T-helper 2 cell treated with Interferon-gamma antibody and Interleukin-4, amounts not matched to agents 5 μg/mL and 100 μg/mL, for 36 hours (primary cell): Measurements from ENCODE around the gene EFHD2.
"Not testable (repeated sequence)": the region's sequence is repeated elsewhere in the genome, so short reads cannot be mapped to it uniquely, and the experiment has no call there.

Experiments
- DNase-seq: peaks from one replicate; pipeline ENCODE4 v3.0.0; 2021; ENCODE audit warnings: low spot score
- H3K27ac Mint-ChIP-seq: one replicate; pipeline ENCODE4 v1.8.0; 2021; ENCODE audit warnings: mild to moderate bottlenecking, mixed read lengths
- H3K27me3 Mint-ChIP-seq: one replicate; pipeline ENCODE4 v1.8.0; 2021; ENCODE audit warnings: low read depth, mixed read lengths
- H3K36me3 Mint-ChIP-seq: one replicate; pipeline ENCODE4 v1.8.0; 2021; ENCODE audit warnings: low read depth, mixed read lengths
- H3K4me1 Mint-ChIP-seq: one replicate; pipeline ENCODE4 v1.8.0; 2021; ENCODE audit warnings: low read depth, mixed read lengths
- H3K4me3 Mint-ChIP-seq: one replicate; pipeline ENCODE4 v1.8.0; 2022; ENCODE audit warnings: mild to moderate bottlenecking, moderate library complexity, mixed read lengths
- H3K9me3 Mint-ChIP-seq: one replicate; pipeline ENCODE4 v1.8.0; 2021; ENCODE audit warnings: mixed read lengths

Gene EFHD2

DNA sequence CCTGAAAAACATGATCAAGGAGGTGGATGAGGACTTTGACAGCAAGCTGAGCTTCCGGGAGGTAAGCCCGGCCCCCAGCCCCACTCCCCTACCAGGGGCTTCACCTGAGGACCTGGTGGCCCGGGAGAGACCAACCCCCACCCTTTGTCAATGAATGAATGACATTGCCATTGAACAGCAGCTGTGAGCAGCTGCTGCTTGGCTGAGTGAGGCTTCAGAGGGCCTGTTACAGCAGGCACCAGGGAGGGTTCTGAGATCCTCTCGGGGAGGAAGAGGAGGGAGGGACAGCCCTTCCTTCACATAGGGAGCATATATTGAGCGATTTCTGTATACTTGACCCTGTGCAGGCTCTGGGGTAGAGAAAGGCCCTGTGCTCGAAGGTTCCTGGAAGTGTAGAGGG, 16.3 kb downstream of the EFHD2 start:
- Mint-ChIP-seq H3K9me3 (no peaks in the 10 kb centered on the region), H3K27ac (peak overlapping the region; percentile 49), H3K4me1 (peaks cover 16% of the 10 kb centered on the region), H3K4me3 (no peak overlapping the region), H3K27me3 (no peaks in the 10 kb centered on the region), H3K36me3 (peaks cover 34% of the 10 kb centered on the region)
- no peak for DNase-seq

DNA sequence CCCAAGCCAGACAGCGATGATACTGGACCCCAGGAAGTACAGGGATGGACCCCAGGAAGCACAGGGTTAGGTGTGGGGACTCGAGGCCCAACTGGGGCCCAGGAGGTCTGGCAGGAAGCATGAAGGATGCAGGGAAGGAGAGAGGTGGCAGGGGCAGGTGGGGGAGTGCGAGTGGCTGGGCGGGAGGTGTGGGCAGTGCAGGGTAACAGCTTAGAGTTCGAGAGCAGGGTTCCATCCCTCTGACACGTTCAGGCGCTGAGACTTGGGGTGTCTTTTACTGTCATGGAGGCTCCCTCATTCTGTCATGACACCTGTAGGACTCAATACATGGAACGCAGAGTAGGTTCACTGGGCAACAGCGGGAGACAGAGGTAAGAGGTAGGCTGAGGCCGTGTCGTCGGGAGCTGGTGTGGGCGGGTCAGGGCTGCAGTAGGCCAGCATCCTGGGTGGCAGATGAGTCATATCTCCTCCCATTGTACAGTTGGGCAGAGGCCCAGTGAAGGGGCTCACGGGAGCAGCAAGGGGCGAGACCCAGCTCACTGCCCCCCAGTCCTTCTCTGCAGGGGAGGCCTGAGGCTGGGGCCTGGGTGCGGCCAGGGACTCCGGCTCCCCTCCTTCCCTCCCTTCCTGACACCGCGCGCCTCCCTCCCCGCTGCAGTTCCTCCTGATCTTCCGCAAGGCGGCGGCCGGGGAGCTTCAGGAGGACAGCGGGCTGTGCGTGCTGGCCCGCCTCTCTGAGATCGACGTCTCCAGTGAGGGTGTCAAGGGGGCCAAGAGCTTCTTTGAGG, 17.0 kb downstream of the EFHD2 start:
- Mint-ChIP-seq H3K27ac (no peak overlapping the region), H3K9me3 (no peaks in the 10 kb centered on the region), H3K4me1 (peaks cover 14% of the 10 kb centered on the region), H3K27me3 (no peaks in the 10 kb centered on the region), H3K4me3 (no peak overlapping the region), H3K36me3 (peaks cover 31% of the 10 kb centered on the region)
- no peak for DNase-seq

DNA sequence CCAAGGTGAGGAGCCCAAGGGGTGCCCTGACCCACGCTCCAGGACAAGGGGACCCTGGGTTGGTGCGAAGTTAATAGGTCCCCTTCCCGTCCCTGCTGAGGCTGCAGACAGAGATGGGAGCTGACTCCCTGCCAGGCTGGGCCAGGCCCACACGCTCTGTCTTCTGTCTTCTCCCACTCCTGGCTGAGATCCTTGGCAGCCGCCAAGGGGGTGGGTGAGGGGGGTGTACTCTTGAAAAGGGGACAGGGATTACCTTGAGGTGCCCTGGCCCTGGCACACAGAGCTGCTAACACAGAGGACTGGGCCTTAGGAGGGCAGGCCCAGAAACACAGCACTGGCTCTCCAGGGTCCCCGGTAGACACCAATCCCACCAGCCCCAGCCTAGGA, 17.6 kb downstream of the EFHD2 start:
- Mint-ChIP-seq H3K36me3 (peaks cover 29% of the 10 kb centered on the region), H3K27ac (no peak overlapping the region), H3K4me3 (no peak overlapping the region), H3K4me1 (peaks cover 13% of the 10 kb centered on the region), H3K9me3 (no peaks in the 10 kb centered on the region), H3K27me3 (no peaks in the 10 kb centered on the region)
- DNase-seq: no peak

DNA sequence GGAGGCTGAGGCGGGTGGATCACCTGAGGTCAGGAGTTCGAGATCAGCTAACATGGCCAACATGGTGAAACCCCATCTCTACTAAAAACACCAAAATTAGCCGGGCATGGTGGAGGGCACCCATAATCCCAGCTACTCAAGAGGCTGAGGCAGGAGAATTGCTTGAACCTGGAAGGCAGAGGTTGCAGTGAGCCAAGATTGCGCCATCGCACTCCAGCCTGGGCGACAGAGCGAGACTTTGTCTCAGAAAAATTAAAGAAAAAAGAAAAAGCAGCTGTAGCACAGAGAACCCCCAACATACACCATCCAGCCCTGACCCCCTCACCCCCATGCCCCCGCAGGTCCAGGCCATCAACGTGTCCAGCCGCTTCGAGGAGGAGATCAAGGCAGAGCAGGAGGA, 18.6 kb downstream of the EFHD2 start:
- not testable (repeated sequence) for DNase-seq, H3K9me3 Mint-ChIP-seq, H3K4me3 Mint-ChIP-seq, H3K27me3 Mint-ChIP-seq, H3K27ac Mint-ChIP-seq
- Mint-ChIP-seq H3K36me3 (peaks cover 28% of the 10 kb centered on the region), H3K4me1 (peaks cover 13% of the 10 kb centered on the region)

DNA sequence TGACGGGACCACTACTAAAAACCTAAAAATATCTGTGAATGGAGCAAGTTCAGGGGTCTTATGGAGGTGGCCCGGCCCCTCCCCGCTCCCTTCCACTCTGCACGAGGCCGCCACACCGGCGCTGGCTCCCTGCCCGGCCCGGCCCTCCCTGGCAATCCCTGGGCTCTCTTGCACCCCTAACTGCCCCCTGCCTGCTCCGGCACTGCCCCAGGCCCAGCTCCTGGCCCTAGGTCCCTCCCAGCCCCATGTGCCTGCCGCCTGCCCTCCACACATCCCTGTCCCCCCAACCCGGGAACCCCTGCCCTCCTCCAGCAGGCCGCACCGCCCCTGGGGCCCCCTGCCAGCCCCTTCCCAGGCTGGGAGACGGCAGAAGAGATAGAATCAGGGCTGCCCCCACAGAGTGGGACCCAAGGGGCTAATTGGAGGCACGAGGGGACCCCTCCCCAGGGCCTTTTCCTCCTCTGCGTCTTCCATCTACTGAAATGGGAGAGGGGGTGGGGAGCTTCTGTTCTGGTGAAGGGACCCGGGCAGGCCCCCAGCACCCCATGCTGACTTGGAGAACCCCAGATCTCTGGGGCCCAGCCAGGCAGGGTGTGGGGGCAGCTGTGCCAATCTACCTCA, 19.2 kb downstream of the EFHD2 start:
- DNase-seq: no peak
- Mint-ChIP-seq H3K9me3 (no peaks in the 10 kb centered on the region), H3K36me3 (peaks cover 25% of the 10 kb centered on the region), H3K27me3 (no peaks in the 10 kb centered on the region), H3K27ac (no peak overlapping the region), H3K4me3 (no peak overlapping the region), H3K4me1 (peaks cover 13% of the 10 kb centered on the region)

DNA sequence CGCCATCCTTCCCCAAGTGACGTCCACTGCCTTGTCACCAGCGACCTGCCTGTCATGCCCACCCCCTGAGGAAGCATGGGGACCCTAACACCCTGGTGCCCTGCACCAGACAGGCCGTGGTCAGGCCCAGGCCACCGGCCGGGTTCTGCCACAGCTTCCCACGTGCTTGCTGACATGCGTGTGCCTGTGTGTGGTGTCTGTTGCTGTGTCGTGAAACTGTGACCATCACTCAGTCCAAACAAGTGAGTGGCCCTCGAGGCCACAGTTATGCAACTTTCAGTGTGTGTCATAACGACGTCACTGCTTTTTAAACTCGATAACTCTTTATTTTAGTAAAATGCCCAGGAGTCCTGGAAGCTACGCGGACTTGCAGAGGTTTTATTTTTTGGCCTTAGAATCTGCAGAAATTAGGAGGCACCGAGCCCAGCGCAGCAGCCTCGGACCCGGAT, 20.0 kb downstream of the EFHD2 start:
- Mint-ChIP-seq H3K4me1 (peaks cover 9% of the 10 kb centered on the region), H3K36me3 (peaks cover 22% of the 10 kb centered on the region), H3K9me3 (no peaks in the 10 kb centered on the region), H3K4me3 (no peak overlapping the region), H3K27me3 (no peaks in the 10 kb centered on the region), H3K27ac (no peak overlapping the region)
- no peak for DNase-seq

- H3K4me3 Mint-ChIP-seq: no peak overlapping the region
- no peaks in the 10 kb centered on the region for H3K27me3 Mint-ChIP-seq
- DNase-seq: peak; percentile 57
- H3K4me1 Mint-ChIP-seq: peaks cover 8% of the 10 kb centered on the region
- no peaks in the 10 kb centered on the region for H3K9me3 Mint-ChIP-seq
- H3K36me3 Mint-ChIP-seq: peaks cover 21% of the 10 kb centered on the region
- no peak overlapping the region for H3K27ac Mint-ChIP-seq
Measured at GRCh38 chr1:15430787-15431570, 21.3 kb downstream of the EFHD2 start.

DNA sequence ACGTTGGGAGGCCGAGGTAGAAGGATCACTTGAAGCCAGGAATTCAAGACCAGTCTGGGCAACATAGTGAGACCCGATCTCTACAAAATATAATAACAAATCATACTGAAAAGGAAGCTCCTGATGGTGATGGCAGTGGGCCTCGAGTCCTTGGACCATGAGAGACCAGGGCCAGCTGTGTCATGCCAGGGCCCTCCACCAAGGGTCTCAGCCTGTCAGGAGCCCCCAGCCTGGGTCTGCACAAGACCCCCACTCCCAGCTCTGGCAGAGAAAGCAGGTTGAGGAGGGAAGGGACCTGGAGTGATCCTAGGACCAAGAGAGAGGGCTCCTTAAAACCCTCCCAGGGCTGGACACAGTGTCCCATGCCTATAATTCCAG, 21.9 kb downstream of the EFHD2 start:
- H3K4me1 Mint-ChIP-seq: peaks cover 2% of the 10 kb centered on the region
- H3K27ac Mint-ChIP-seq: no peak overlapping the region
- no peak for DNase-seq
- no peaks in the 10 kb centered on the region for H3K9me3 Mint-ChIP-seq
- H3K36me3 Mint-ChIP-seq: peaks cover 15% of the 10 kb centered on the region
- H3K4me3 Mint-ChIP-seq: no peak overlapping the region
- H3K27me3 Mint-ChIP-seq: no peaks in the 10 kb centered on the region

GRCh38 chr1:15432324-15432723, 22.6 kb downstream of the EFHD2 start:
- Mint-ChIP-seq H3K4me3 (no peak overlapping the region), H3K9me3 (no peaks in the 10 kb centered on the region), H3K36me3 (peaks cover 13% of the 10 kb centered on the region), H3K4me1 (peaks cover 2% of the 10 kb centered on the region), H3K27me3 (no peaks in the 10 kb centered on the region), H3K27ac (no peak overlapping the region)
- no peak for DNase-seq

GRCh38 chr1:15433471-15433870, 23.8 kb downstream of the EFHD2 start:
- Mint-ChIP-seq H3K4me1 (peaks cover 2% of the 10 kb centered on the region), H3K27me3 (no peaks in the 10 kb centered on the region), H3K9me3 (no peaks in the 10 kb centered on the region), H3K27ac (no peak overlapping the region), H3K4me3 (no peak overlapping the region), H3K36me3 (peaks cover 6% of the 10 kb centered on the region)
- DNase-seq: no peak

DNA sequence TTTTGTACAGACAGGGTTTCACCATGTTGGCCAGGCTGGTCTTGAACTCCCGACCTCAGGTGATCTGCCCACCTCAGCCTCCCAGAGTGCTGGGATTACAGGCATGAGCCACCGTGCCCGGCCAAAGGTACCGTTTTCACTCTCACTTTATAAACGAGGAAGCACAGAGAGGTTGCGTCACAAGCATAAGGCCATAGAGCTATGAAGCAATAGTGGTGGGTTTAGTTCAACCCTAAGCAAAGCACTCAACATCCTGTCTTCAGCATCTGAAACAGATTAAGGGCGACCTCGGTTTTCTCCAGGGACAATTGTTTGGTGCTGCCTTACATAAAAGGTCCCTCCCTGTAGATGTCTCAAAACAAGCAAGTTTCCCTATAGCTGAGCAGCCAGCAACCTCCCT, 25.1 kb downstream of the EFHD2 start:
- H3K4me3 Mint-ChIP-seq, DNase-seq, H3K9me3 Mint-ChIP-seq, H3K27me3 Mint-ChIP-seq, H3K27ac Mint-ChIP-seq, H3K36me3 Mint-ChIP-seq, H3K4me1 Mint-ChIP-seq: not testable (repeated sequence)

- Mint-ChIP-seq H3K27ac (no peak overlapping the region), H3K9me3 (no peaks in the 10 kb centered on the region), H3K36me3 (peaks cover under 1% of the 10 kb centered on the region), H3K4me1 (no peaks in the 10 kb centered on the region), H3K4me3 (no peak overlapping the region), H3K27me3 (no peaks in the 10 kb centered on the region)
- no peak for DNase-seq
Measured at GRCh38 chr1:15435239-15436077, 25.8 kb downstream of the EFHD2 start.

GRCh38 chr1:15436881-15437442, 27.3 kb downstream of the EFHD2 start:
- no peaks in the 10 kb centered on the region for H3K4me1 Mint-ChIP-seq
- H3K27ac Mint-ChIP-seq: no peak overlapping the region
- H3K9me3 Mint-ChIP-seq: no peaks in the 10 kb centered on the region
- DNase-seq: no peak
- H3K27me3 Mint-ChIP-seq: no peaks in the 10 kb centered on the region
- H3K36me3 Mint-ChIP-seq: no peaks in the 10 kb centered on the region
- no peak overlapping the region for H3K4me3 Mint-ChIP-seq
